Measurements from ENCODE around the gene ADGRA3.
"Not testable (repeated sequence)": the region's sequence is repeated elsewhere in the genome, so short reads cannot be mapped to it uniquely, and the experiment has no call there.

ADGRA3 gene

DNA sequence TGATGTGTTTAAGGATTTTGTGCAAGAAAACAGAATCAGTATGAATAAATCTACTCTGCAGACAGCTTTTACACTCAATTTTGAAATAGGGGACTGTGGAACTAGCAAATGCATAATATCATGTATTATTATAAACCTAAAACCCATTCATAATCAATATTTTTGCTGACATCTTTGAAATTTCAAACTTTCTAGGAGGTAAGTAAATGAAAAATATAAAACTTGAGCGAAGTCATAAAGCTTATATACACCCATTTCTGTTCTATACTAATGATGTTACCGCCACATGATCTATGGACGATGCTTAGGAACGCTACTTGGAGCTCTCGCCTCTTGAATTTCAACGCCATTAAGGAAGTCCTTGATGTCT lies 38.1 kb downstream of the ADGRA3 start:
- DNase-seq (ENCODE audit: low spot score), result no peak

DNA sequence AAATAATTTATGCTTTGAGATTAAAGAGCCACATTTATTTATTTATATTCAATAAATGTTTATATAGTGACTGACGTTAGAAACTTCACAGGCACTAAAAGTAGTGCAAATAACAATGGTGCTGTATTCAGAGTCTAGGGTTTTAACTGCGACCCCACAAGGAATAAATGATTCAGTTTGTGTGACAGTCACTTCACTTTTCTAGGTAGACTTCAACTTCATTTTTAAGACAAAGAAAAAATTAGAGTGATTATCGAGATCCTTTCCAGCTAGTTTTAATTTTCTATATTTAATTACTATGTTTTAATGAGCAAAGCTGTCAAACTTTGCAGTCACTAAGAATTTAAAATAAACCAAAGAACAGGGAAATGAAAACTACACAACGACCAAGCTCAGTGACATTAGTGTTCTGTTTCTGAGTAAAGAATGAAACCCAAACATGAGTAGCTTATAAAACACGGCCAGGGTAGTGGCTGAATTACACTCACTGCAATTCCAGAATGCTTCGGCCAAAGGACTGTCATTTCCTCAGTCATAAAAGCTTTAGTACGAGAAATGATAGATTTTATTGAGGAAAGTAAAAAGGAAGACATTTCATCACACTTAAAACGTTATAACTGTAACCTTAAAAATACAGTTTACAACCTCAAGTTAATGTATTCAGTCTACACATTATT lies 38.6 kb downstream of the ADGRA3 start:
- DNase-seq (ENCODE audit: low spot score), result no peak

DNA sequence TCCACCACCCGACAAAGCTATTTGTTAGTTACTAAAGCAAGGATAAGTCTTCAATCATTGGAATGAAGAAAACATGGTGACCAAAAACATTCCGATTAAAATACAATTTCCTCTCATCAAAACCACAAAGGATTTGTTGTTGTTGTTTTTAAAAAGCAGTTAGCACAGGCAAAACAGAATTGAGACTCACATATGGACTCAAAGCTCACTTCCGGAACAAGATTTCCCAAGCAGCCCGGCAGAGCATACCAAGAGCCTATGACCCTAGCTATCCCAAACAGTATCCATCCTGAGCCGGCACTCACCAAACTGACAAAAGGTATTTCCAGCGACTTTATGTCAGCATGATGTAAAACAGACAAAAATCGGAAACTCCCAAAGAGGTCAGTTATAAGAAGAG lies 39.9 kb downstream of the ADGRA3 start:
- no peak for DNase-seq (ENCODE audit: low spot score)

DNA sequence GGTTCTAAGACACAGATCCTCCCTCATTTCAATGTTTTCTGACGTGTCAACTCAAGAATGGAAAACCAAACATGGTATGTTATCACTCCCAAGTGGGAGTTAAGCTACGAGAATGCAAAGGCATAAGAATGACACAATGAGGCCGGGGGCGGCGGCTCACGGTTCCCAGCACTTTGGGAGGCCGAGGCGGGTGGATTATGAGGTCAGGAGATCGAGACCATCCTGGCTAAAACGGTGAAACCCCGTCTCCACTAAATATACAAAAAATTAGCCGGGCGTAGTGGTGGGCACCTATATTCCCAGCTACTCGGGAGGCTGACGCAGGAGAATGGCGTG lies 40.6 kb downstream of the ADGRA3 start:
- DNase-seq (ENCODE audit: low spot score), result not testable (repeated sequence)

DNA sequence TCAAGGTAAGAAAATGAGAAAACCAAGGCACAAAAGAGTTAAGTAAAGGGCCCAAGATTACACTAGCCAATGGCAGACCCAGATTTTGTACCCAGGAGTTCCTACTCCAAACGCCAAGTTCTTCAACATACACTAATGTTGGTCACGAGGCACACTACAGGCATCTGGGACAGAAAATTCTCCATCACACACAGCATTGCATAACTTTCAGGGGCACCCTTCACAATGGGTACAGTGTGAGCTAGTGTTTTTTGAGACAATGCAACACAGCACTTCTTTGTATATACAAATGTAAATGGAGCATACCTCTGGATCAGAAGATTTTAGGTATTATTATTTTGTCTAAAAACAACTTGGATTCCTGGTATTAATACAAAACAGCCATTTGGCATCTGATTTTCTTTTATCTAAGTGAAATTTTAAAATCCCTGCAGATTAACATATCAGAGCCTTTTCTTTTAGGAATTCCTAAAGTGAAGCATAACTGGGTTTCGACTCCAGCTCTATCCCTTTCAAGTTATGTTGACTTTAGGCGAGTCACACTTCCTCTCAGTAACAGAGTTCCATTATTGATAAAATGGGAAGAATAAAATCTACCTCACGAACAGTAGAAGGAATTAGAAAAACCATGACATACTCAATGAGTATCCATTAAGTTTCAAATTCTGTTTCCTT lies 41.1 kb downstream of the ADGRA3 start:
- DNase-seq (ENCODE audit: low spot score), result peak; percentile 12

DNA sequence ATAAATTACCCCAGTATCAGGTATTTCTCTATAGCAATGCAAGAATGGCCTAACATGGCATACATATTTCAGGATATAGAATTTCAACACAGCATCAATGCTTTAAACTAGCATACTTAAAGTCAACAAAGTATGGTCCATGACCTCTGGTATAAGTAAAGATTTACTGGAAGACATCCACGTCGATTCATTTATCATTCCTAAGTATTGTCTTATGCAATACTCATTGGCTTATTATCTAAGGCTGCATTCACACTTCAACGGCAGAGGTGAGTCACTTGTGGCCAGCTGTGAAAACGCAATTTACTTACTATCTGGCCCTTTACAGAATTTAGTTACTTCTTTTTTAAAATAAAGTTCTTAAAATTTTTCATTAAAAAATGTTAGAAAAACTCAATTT lies 42.6 kb downstream of the ADGRA3 start:
- DNase-seq (ENCODE audit: low spot score), result no peak

DNA sequence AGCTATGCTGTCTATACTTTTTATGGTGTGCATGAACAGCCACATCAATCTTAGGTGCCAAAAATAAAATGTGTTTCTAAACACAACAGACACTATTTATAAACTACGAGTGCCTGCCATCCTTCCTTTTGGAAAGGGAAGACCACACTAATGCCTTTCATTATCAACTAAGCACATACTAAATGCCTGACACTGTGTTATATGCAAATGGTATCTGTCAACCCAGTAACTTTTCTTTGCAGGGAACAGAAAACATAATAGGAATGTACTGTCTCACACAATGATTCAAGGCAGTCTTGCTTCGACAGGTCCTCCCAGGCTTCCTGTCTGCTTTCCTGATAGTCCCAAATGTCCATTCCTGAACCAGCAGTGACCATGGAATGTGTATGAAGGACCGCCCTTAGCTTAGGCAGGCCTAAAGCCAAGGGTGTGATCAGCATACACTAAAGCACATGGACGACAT lies 43.8 kb downstream of the ADGRA3 start:
- no peak for DNase-seq (ENCODE audit: low spot score)

DNA sequence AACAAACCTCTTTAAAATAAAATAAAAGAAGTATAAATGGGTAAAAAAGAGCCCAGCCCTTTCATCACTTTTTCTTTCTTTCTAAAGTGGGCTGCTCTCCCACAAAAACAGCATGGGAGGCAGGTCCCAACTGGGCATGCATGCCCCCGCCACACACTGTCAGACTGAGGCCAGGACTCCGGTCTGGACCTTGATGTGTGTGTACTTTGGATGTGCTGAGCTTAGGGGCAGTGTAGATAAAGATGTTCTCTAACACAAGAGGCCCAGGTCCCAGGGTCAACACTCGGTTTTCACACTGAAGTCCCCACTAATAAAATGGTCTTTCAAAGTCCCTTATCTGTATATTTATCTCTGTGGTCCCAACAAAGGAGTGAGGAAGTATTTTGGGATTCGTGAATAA lies 44.4 kb downstream of the ADGRA3 start:
- no peak for DNase-seq (ENCODE audit: low spot score)

DNA sequence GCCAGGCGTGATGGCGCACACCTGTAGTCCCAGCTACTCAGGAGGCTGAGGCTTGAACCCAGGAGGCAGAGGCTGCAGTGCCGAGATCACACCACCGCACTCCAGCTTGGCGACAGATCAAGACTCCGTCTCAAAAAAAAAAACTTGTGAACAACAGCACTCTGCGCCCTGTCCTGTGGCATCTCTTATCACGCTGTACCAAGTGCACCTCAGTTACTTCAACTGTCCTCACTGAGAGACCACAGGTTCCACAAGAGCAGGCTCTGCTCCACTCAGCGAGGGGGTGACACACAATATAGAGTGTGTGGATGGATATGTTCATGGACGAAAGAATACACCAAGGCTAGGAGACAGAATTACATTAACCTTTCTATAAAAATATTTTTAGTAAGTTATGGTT lies 49.3 kb downstream of the ADGRA3 start:
- no peak for DNase-seq (ENCODE audit: low spot score)

DNA sequence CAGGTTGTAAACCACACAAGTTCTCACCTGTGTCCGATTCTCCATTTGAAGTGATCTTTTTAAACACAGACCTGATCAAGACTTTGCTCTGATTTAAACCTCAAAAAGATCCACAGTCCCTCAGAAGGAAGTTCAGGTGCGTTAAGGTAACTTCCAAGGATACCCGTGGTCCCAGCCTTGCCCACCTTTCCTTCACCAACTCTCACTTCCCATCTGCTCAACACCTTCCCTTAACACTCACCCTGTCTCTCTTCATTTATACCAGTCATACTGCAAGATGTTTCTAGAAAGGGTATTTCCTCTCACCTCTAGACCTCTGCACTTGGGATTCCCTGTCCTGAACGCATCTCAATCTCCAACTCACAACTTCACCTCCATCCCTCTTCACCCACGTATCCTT lies 49.9 kb downstream of the ADGRA3 start:
- no peak for DNase-seq (ENCODE audit: low spot score)

DNA sequence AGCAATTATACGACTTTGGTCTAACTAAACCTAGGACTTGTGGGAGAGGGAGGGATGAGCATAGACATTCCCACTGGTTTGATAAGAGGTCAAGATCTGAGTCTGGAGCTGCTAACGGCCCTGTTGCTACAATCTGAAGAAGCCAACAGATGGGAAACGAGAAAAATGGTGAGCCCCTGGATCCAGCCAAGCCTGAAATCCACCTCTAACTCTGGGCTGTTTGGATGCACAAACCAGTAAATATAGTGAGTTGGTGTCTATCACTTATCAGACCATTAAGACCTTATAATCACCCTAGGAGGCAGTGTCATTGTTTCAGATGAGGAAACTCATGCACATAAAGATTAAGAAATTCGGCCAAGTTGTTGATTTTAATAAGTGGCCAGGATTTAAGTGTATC lies 50.5 kb downstream of the ADGRA3 start:
- DNase-seq (ENCODE audit: low spot score), result no peak

DNA sequence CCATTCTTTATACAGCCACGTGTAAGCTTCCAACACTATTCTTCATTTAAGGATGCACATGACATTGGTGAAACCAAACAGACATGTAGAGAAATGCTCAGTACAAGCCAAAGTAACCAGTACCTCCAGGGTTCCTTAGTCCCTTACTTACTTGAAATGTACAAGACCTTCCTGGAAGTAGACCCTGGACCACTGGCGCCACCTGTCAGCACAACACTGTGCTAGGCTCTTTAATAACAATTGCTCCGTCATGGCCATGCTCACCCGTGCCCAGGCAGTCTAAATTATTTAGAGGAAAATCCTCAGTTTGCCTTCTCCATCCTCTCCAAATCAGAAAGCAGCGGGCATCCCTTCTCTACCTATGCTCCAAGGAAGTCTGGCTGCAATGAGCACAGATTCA lies 52.7 kb downstream of the ADGRA3 start:
- no peak for DNase-seq (ENCODE audit: low spot score)

DNA sequence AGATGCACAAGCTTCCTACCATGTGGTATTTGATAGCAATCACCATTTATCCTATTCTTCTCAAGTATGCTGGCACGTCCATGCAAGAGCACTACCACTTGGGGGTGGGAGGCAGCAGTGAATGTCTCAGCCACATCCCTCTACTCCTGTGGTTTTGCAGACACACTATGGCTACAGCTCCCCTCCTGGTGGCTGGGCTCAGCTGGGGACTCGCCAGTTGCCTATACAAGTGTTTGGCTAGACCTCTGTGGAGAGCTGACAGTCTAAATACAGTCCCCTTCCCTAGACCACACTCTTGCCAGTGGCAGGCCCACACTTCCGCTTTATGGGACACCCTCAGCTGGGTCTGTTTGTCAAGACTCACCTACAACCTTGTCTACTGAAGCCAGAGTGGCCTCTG lies 53.2 kb downstream of the ADGRA3 start:
- no peak for DNase-seq (ENCODE audit: low spot score)

DNA sequence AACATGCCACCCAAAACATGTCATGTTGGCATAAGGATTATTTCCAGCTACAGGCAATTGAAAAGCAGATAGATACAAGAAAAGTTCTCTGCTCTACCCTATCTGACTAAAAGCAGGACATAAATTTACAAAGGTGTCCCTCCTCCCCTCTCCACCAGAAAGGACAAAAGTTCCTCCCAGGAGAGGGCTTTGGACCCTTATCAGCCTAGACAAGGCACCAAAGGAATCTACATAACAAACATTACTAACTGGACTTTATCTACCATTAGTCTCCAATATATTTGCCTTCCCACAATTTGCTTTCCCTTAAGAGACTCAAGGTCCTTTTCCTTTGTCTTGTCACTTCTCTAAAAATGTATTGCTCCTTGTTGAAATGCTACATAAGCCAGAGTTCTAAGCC lies 55.6 kb downstream of the ADGRA3 start:
- DNase-seq (ENCODE audit: low spot score), result no peak

DNA sequence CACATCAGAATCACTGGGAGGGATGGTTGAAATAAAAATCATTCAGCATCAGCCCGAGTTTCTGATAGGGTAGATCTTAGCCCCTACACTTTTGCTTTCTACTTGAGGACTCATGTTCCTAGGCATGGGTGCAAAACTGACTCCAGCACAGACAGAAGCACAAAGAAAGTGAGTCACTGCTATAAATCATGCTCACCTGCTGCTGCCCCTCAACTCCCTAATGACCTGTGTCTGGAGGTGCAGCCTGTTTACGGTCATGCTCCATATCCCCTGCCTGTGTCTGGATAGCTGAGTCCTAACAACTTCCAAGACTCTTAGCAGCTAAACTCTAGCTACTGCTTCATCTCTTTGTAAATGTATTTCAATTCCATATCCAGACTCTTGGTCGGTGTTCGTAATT lies 57.8 kb downstream of the ADGRA3 start:
- no peak for DNase-seq (ENCODE audit: low spot score)

DNA sequence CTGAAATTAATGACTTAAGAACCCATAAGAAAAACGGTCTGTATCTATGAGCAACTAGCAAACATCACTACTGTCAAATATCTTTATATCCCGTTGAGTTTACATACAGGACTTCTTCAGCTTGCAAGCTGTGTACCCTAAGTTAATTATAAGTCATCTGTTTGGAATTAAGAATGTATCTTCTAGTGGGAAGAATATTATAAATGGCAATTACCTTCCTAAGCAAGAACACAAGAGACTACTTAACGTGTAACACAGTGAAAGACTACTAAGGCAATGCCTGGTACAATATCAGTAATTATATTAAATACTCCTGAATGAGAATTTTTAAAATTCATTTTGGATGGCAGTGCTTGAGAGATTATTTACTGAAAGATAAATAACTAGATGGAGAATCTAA lies 58.5 kb downstream of the ADGRA3 start:
- no peak for DNase-seq (ENCODE audit: low spot score)

DNA sequence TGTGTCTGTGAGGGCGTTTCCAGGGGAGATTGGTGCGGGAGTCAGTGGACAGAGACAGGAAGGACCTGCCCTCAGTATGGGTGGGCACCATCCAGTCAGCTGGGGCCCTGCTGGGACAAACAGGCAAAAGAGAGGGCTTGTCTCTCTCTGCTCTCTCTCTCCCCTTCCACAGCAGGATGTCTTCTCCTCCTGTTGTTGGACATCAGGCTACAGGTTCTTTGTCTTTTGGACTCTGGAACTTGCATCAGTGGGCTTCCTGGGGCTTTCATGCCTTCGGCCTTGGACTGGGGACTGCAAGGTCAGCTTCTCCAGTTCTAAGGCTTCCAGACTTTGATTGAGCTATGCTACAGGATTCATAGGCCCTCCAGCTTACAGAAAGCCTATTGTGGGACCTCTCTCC lies 59.6 kb downstream of the ADGRA3 start:
- DNase-seq (ENCODE audit: low spot score), result no peak

DNA sequence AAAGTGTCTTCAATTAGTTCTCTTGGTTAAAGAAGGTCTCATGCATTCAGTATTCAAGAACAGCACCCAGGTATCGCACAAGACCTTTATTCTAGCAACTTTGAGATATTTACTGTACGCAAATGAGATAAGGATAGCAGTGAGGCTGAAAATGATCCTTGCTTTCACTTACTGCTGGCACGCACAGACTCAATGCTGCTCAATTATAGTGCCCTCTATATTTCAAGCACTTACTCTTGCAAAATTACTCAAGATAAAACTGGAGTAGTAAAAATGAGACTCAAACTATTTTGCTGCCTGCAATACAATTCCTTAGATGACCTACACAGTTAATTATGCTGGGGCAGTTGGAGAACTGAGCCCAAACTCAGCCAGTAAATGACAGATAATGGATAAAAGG lies 60.9 kb downstream of the ADGRA3 start:
- no peak for DNase-seq (ENCODE audit: low spot score)

DNA sequence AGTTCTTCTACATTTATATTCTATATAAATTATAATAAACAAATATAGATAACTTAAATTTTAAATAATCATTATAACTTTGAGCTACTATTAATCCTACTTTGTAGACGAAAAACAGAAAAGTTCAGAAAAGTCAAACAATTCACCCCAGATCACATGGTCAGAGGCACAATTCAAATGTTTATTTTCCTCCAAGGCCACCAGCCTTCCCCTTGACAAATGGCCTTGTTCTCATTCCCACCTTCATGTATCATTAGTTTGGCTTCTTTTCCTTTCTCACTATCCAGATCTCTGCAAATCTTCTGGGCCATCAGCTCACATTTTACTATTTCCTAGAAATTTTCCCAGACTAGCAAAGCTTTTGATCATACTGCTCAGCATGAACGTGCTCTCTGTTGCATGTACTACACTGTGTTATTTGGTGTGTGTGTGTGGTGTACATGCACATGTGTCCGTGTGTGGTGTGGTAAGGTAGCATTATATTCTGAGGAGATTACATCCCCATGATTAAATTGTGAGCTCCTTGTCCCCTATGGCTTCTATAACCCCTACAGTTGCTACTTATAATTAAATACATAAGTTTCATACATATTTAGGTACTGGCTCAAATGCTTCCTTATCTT lies 61.5 kb downstream of the ADGRA3 start:
- no peak for DNase-seq (ENCODE audit: low spot score)

DNA sequence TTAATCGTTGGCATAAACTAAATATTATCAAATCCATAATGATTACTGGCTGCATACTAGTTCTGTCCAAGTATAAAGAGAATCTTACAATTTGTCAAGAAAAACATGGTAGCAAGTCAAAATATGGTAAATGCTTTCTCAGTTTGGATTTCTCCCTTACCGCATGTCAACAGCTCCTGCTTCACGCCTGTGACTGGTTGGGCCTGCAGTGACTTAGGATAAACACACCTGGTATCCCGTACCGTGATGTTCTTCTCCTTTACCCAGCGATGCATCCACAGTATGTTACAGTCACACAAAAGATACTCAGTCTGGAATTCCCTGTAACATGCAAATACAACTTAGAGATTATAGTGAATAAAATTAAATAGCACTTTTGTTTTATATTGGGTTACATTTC lies 71.1 kb downstream of the ADGRA3 start:
- no peak for DNase-seq (ENCODE audit: low spot score)

DNA sequence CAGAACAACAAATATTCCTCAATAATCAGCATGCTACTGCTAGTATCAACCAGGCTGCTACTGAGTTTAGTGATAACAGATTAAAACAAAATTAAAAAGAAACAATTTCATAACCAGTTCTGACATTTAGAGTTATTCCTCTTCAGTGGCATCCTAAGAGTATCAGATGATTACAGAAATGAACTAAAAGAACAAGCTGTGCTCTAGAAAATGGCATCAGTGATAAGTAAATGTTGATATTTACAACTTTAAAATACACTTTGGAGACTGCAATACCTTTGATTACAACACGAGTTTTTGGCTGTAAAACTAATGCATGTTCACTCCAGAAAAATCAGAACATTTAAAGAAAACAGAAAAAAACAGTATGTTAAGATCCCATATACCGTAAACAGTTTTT lies 72.9 kb downstream of the ADGRA3 start:
- no peak for DNase-seq (ENCODE audit: low spot score)

DNA sequence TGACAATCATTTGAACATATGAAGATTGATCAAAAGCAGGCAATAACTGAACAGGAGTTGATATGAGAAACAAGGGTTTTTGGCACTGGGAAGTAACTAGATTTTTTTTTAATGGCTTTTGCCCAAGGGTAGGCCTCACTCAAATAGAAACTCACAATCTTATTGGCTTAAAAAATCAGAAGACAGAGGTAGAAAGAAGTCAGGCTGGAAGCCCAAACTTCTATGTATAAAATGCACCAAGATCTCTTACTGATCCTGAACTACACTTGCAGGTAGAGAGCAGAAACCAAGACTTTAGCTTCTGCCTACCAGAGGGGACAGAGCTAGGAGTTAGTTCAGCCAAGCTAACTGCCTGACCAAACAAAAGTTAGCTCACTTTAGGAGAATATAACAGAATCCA lies 74.9 kb downstream of the ADGRA3 start:
- DNase-seq (ENCODE audit: low spot score), result no peak

DNA sequence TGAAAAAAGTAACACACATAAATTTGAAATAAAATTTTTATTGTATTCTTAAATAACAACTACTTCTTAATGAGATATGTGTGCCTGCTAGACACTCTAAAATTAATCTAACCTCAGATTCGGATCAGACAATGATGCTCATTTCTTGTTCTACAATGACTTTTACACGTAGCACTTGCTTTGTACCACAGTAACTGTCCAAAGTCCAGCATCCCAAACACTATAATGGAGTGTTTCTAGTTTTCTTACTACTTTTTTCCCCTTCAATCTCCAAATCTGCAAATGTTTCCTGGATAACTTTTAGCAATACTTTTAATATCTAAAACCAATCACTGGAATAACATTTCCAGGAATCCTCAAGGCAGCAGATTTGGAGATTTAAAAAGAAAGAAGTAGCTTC lies 75.9 kb downstream of the ADGRA3 start:
- no peak for DNase-seq (ENCODE audit: low spot score)

DNA sequence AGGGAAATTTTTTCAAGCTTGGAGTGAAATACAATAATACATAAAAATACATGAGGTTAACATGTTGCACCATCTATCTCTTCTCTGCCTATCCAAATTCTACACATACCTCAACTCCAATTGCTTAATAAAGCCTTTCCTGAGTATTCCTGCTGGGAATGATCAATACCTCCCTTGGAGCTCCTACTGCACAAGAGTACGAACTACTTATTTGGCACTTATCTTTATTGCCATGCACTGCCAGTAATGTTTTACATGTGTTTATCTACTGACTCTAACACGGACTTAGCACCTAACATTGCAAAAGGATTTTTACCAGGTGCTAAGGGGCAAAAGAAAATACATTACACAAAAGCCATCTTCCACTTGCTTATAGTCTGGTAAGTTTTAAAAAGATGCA lies 80.2 kb downstream of the ADGRA3 start:
- no peak for DNase-seq (ENCODE audit: low spot score)

Data from hepatic stellate cell (primary cell).